MM.1S (cell line): ENCODE results near the gene RFX7.

Experiments
- DNase-seq: peaks from one replicate; pipeline ENCODE4 v3.0.0-alpha.2; 2015
- H2AFZ ChIP-seq: fragments of 300-600 bp; sonication (generic); 2 replicates; pipeline ENCODE4 v1.6.0; 2016; ENCODE audit warnings: antibody characterized with exemption, low read length
- H3F3A ChIP-seq: fragments of 300-600 bp; sonication (generic); 2 replicates; pipeline ENCODE4 v1.6.1; 2016; ENCODE audit warnings: mild to moderate bottlenecking, antibody characterized with exemption, low read length, moderate library complexity, mixed read lengths; ENCODE audit not compliant: insufficient read depth
- H3K27ac ChIP-seq: fragments of 300-600 bp; sonication (generic); 2 replicates; pipeline ENCODE4 v1.5.1; 2016; ENCODE audit warnings: mild to moderate bottlenecking, low read length
- H3K27me3 ChIP-seq: fragments of 300-600 bp; sonication (generic); replicated peaks from 2 replicates; pipeline ENCODE4 v1.6.0; 2016; ENCODE audit warnings: low read length; ENCODE audit not compliant: insufficient read depth
- H3K36me3 ChIP-seq: fragments of 300-600 bp; sonication (generic); replicated peaks from 2 replicates; pipeline ENCODE4 v1.6.1; 2016; ENCODE audit warnings: mild to moderate bottlenecking, low read length, mixed read lengths; ENCODE audit not compliant: insufficient read depth
- H3K4me1 ChIP-seq: fragments of 300-600 bp; sonication (generic); 2 replicates; pipeline ENCODE4 v1.6.1; 2016; ENCODE audit warnings: low read length, mixed read lengths
- H3K4me2 ChIP-seq: fragments of 300-600 bp; sonication (generic); 2 replicates; pipeline ENCODE4 v1.6.0; 2016; ENCODE audit warnings: low read depth, low read length
- H3K4me3 ChIP-seq: fragments of 300-600 bp; sonication (generic); 2 replicates; pipeline ENCODE4 v1.5.1; 2016; ENCODE audit warnings: low read length, mixed read lengths
- H3K79me2 ChIP-seq: fragments of 300-600 bp; sonication (generic); 2 replicates; pipeline ENCODE4 v1.6.1; 2016; ENCODE audit warnings: mixed run types, low read length, mixed read lengths
- H3K9ac ChIP-seq: fragments of 300-600 bp; sonication (generic); 2 replicates; pipeline ENCODE4 v1.6.1; 2016; ENCODE audit warnings: low read length, mixed read lengths
- H3K9me2 ChIP-seq: fragments of 300-600 bp; sonication (generic); replicated peaks from 2 replicates; pipeline ENCODE4 v1.6.1; 2016; ENCODE audit warnings: mild to moderate bottlenecking, low read length, mixed read lengths; ENCODE audit not compliant: insufficient read depth
- H3K9me3 ChIP-seq: fragments of 300-600 bp; sonication (generic); replicated peaks from 2 replicates; pipeline ENCODE4 v1.6.1; 2016; ENCODE audit warnings: mild to moderate bottlenecking, low read length, mixed read lengths; ENCODE audit not compliant: insufficient read depth
- H4K20me1 ChIP-seq: fragments of 300-600 bp; sonication (generic); 2 replicates; pipeline ENCODE4 v1.6.1; 2016; ENCODE audit warnings: mild to moderate bottlenecking, low read length, moderate library complexity, mixed read lengths; ENCODE audit not compliant: insufficient read depth
- EZH2 ChIP-seq: fragments of 300-600 bp; sonication (generic); optimal IDR thresholded peaks from 2 replicates; pipeline ENCODE3; 2017; ENCODE audit warnings: low read depth, mild to moderate bottlenecking, antibody characterized with exemption, low read length, mixed read lengths
- EZH2phosphoT487 ChIP-seq: fragments of 300-600 bp; sonication (generic); IDR thresholded peaks from 2 replicates; pipeline ENCODE4 v1.6.1; 2018; ENCODE audit warnings: antibody characterized with exemption, low read length
- TF ChIP-seq, protein P1 (sequence below): fragments of 300-600 bp; sonication (generic); IDR thresholded peaks from 2 replicates; pipeline ENCODE4 v1.5.1; 2016; ENCODE audit warnings: antibody characterized with exemption, low read length, mixed read lengths

RFX7 gene

DNA sequence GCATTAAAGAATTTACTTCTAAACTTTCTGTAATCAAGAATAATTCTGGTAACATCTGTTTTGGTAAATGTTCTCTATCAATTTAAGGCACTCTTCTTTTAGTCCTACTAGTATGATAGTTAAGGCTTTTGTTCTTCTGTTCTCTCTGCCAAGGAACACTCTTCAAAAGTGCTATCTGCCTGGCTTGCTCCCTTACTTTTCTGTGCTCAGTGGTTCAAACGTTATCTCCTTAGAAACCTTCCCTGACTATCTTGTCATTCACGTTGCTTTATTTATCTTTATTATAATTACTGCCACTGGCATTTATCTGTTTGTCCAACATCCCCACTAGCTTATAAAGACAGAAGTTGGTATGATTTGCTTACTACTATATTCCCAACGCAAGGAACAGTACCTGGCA is 59.2 kb downstream of the RFX7 start:
- Histone ChIP-seq H3K9me2 (no peaks in the 10 kb centered on the region), H3K4me2 (no peak overlapping the region), H3K27me3 (no peaks in the 10 kb centered on the region), H4K20me1 (peaks cover 4% of the 10 kb centered on the region; the same call in 1 of the 2 replicates), H3K4me3 (no peak overlapping the region), H3F3A (no peaks in the 10 kb centered on the region), H3K9me3 (no peaks in the 10 kb centered on the region), H3K27ac (no peak overlapping the region), H3K79me2 (peaks cover 47% of the 10 kb centered on the region), H3K9ac (no peak overlapping the region), H2AFZ (no peak overlapping the region), H3K36me3 (no peaks in the 10 kb centered on the region), H3K4me1 (peaks cover 12% of the 10 kb centered on the region; the same call in 1 of the 2 replicates)
- TF ChIP-seq, protein P1, sequence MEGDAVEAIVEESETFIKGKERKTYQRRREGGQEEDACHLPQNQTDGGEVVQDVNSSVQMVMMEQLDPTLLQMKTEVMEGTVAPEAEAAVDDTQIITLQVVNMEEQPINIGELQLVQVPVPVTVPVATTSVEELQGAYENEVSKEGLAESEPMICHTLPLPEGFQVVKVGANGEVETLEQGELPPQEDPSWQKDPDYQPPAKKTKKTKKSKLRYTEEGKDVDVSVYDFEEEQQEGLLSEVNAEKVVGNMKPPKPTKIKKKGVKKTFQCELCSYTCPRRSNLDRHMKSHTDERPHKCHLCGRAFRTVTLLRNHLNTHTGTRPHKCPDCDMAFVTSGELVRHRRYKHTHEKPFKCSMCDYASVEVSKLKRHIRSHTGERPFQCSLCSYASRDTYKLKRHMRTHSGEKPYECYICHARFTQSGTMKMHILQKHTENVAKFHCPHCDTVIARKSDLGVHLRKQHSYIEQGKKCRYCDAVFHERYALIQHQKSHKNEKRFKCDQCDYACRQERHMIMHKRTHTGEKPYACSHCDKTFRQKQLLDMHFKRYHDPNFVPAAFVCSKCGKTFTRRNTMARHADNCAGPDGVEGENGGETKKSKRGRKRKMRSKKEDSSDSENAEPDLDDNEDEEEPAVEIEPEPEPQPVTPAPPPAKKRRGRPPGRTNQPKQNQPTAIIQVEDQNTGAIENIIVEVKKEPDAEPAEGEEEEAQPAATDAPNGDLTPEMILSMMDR: no peak
- TF ChIP-seq EZH2phosphoT487 (no peak), EZH2 (no peak)
- no peak for DNase-seq

DNA sequence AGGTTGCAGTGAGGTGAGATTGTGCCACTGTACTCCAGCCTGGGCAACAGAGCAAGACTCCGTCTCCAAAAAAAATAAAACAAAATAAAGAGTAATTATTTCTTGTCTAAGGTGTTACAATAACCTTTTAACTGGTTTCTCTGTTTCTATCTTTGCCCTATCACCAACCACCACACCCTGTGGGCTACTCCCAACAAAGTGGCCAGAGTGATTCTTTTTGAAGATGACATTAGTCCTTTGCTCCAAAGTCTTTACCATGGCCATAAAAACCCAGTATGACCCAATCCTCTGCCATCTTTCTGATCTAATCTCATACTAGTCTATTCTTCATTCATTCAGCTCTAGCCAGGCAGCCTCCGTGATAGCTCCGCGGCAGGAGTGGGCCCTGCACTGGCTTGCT is 62.8 kb downstream of the RFX7 start:
- no peak overlapping the region for H2AFZ ChIP-seq
- H3K9me2 ChIP-seq: no peaks in the 10 kb centered on the region
- no peaks in the 10 kb centered on the region for H4K20me1 ChIP-seq
- no peaks in the 10 kb centered on the region for H3K9me3 ChIP-seq
- no peak for DNase-seq
- H3F3A ChIP-seq: no peaks in the 10 kb centered on the region
- H3K4me1 ChIP-seq: peaks cover 6% of the 10 kb centered on the region; the same call in 1 of the 2 replicates
- no peak overlapping the region for H3K4me3 ChIP-seq
- H3K4me2 ChIP-seq: no peak overlapping the region
- no peak overlapping the region for H3K9ac ChIP-seq
- H3K27me3 ChIP-seq: no peaks in the 10 kb centered on the region
- no peak for TF ChIP-seq EZH2phosphoT487
- no peak for TF ChIP-seq EZH2
- TF ChIP-seq, protein P1: no peak
- no peak overlapping the region for H3K27ac ChIP-seq
- no peaks in the 10 kb centered on the region for H3K36me3 ChIP-seq
- H3K79me2 ChIP-seq: peaks cover 41% of the 10 kb centered on the region

DNA sequence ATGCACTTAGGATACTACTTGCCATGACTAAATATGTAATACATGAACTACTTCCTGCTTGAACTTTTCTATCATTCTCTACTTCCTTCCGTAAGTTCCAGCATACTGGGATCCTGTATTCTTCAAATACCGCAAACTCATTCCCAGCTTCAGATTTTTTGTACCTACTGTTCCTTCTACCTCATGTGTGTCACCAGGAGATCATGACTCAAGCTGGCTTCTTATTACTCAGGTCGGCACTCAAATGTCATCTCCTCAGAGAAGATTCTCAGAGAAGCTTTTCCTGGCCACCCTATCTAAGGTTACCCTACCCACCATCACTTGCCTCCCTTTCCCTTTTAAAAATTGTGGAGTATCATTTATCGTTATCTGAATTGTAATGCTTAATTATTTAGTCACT is 66.7 kb downstream of the RFX7 start:
- H4K20me1 ChIP-seq: no peaks in the 10 kb centered on the region

More for the DNA sequence above, 66.7 kb downstream of the RFX7 start:
- no peak for TF ChIP-seq EZH2phosphoT487
- TF ChIP-seq, protein P1: no peak
- no peak for TF ChIP-seq EZH2
- Histone ChIP-seq H2AFZ (no peak overlapping the region), H3K36me3 (no peaks in the 10 kb centered on the region), H3K4me1 (0 out of 2 replicates have a peak, but pooled peaks cover 2% of the 10 kb centered on the region), H3K9ac (no peak overlapping the region), H3K4me2 (no peak overlapping the region), H3K27me3 (no peaks in the 10 kb centered on the region), H3F3A (no peaks in the 10 kb centered on the region), H3K27ac (no peak overlapping the region), H3K9me3 (no peaks in the 10 kb centered on the region), H3K79me2 (peaks cover 35% of the 10 kb centered on the region), H3K4me3 (no peak overlapping the region), H3K9me2 (no peaks in the 10 kb centered on the region)
- DNase-seq: no peak
